Activated CD4-positive, CD25-positive, alpha-beta regulatory T cell (primary cell): ENCODE measurements around the gene EPHA3.

Experiments used
- DNase-seq, 4 experiments: peaks; one replicate each; lab custom pipeline; 2025; lab: John Stamatoyannopoulos, UW

EPHA3 gene

GRCh38 chr3:89107461-89108290 lies at the start of gene EPHA3:
Gene EPHA3, plus strand, starts transcription at chr3:89107621. Its CDS starts 128 bp downstream, at chr3:89107749.
- DNase-seq: peak in 1 of 4 experiments; percentile 1

GRCh38 chr3:89058371-89058770 lies 49.0 kb upstream of the EPHA3 start:
- no peak for DNase-seq

- no peak for DNase-seq
Measured at GRCh38 chr3:89059211-89059925, 48.1 kb upstream of the EPHA3 start.

GRCh38 chr3:89061259-89061658 lies 46.2 kb upstream of the EPHA3 start:
- no peak for DNase-seq

- DNase-seq: no peak
Measured at GRCh38 chr3:89067736-89068135, 39.7 kb upstream of the EPHA3 start.

GRCh38 chr3:89072642-89073041 lies 34.8 kb upstream of the EPHA3 start:
- no peak for DNase-seq

GRCh38 chr3:89079944-89080343 lies 27.5 kb upstream of the EPHA3 start:
- DNase-seq: no peak

- DNase-seq: no peak
Measured at GRCh38 chr3:89087851-89088250, 19.6 kb upstream of the EPHA3 start.

- no peak for DNase-seq
Measured at GRCh38 chr3:89098173-89098572, 9.2 kb upstream of the EPHA3 start.

GRCh38 chr3:89098964-89099585 lies 8.3 kb upstream of the EPHA3 start:
- no peak for DNase-seq

- no peak for DNase-seq
Measured at GRCh38 chr3:89101251-89101650, 6.2 kb upstream of the EPHA3 start.

GRCh38 chr3:89101921-89102320 lies 5.5 kb upstream of the EPHA3 start:
- DNase-seq: no peak

- DNase-seq: no peak
Measured at GRCh38 chr3:89104499-89104898, 2.9 kb upstream of the EPHA3 start.

GRCh38 chr3:89105503-89105902 lies 1.9 kb upstream of the EPHA3 start:
- no peak for DNase-seq

GRCh38 chr3:89108291-89108550 lies 800 bp downstream of the EPHA3 start:
- DNase-seq: no peak

GRCh38 chr3:89113344-89113743 lies 5.9 kb downstream of the EPHA3 start:
- no peak for DNase-seq

GRCh38 chr3:89113893-89114840 lies 6.7 kb downstream of the EPHA3 start:
- no peak for DNase-seq

- no peak for DNase-seq
Measured at GRCh38 chr3:89114841-89115223, 7.4 kb downstream of the EPHA3 start.

GRCh38 chr3:89116476-89116875 lies 9.1 kb downstream of the EPHA3 start:
- no peak for DNase-seq

- no peak for DNase-seq
Measured at GRCh38 chr3:89138048-89138447, 30.6 kb downstream of the EPHA3 start.

GRCh38 chr3:89139870-89140269 lies 32.4 kb downstream of the EPHA3 start:
- DNase-seq: no peak

- no peak for DNase-seq
Measured at GRCh38 chr3:89144080-89144479, 36.7 kb downstream of the EPHA3 start.
